GM18858 (cell line): ENCODE data around the gene TRPM4.
"Not testable (repeated sequence)": the region's sequence is repeated elsewhere in the genome, so short reads cannot be mapped to it uniquely, and the experiment has no call there.

Experiments
- ATAC-seq: cut with Tn5 transposase; IDR thresholded peaks from one replicate; pipeline ENCODE4 v1.9.1; 2021; ENCODE audit not compliant: unreplicated experiment

The TRPM4 gene

GRCh38 chr19:49223472-49223871, 65.9 kb downstream of the TRPM4 start:
- no peak for ATAC-seq

- ATAC-seq = not testable (repeated sequence)
Observed at GRCh38 chr19:49224441-49224840, 66.8 kb downstream of the TRPM4 start.

GRCh38 chr19:49224879-49225278, 67.3 kb downstream of the TRPM4 start:
- no peak for ATAC-seq

GRCh38 chr19:49229416-49229815, 71.8 kb downstream of the TRPM4 start:
- no peak for ATAC-seq

- no peak for ATAC-seq
Observed at GRCh38 chr19:49231389-49231788, 73.8 kb downstream of the TRPM4 start.

- ATAC-seq = no peak
Observed at GRCh38 chr19:49231804-49232203, 74.2 kb downstream of the TRPM4 start.

GRCh38 chr19:49233163-49233562, 75.6 kb downstream of the TRPM4 start:
- no peak for ATAC-seq

- no peak for ATAC-seq
Observed at GRCh38 chr19:49241769-49242168, 84.2 kb downstream of the TRPM4 start.

GRCh38 chr19:49243129-49243528, 85.5 kb downstream of the TRPM4 start:
- ATAC-seq = no peak

GRCh38 chr19:49243726-49244125, 86.1 kb downstream of the TRPM4 start:
- ATAC-seq = no peak

- ATAC-seq = no peak
Observed at GRCh38 chr19:49244256-49244655, 86.7 kb downstream of the TRPM4 start.

- ATAC-seq = no peak
Observed at GRCh38 chr19:49247676-49248075, 90.1 kb downstream of the TRPM4 start.

GRCh38 chr19:49249933-49250332, 92.3 kb downstream of the TRPM4 start:
- ATAC-seq = no peak

GRCh38 chr19:49255674-49256073, 98.1 kb downstream of the TRPM4 start:
- ATAC-seq = no peak

- no peak for ATAC-seq
Observed at GRCh38 chr19:49256691-49257090, 99.1 kb downstream of the TRPM4 start.
